WTC11 (cell line): ENCODE results near the gene USO1. TPM values are rescaled to one million over a fixed set of nuclear protein-coding genes. Genes with fewer than 3 reads are reported as not detected.

ENCODE experiments used
- ATAC-seq: fragments of 200-7000 bp; cut with Tn5 transposase; 2 replicates; pipeline ENCODE4 v1.10.0; 2021; ENCODE audit warnings: mild to moderate bottlenecking, moderate library complexity
- CTCF ChIA-PET: fragments of 300-600 bp; sonication (Branson Sonifier 250); formaldehyde crosslinking; loops from one replicate; lab custom pipeline; 2021; ENCODE audit warnings: antibody characterized with exemption; lab: Charles Lee
- POLR2A ChIA-PET: fragments of 350-600 bp; sonication (Branson Sonifier 250); formaldehyde crosslinking; loops from one replicate; lab custom pipeline; 2021; ENCODE audit warnings: antibody characterized with exemption; lab: Charles Lee
- DNase-seq: peaks from one replicate; pipeline ENCODE4 v3.0.0; 2021; ENCODE audit warnings: low spot score
- H3K27ac Mint-ChIP-seq: 2 replicates; pipeline ENCODE4 v1.8.0; 2021; ENCODE audit warnings: mixed read lengths
- H3K27me3 Mint-ChIP-seq: 2 replicates; pipeline ENCODE4 v1.8.0; 2021; ENCODE audit warnings: low read depth, mild to moderate bottlenecking, moderate library complexity, mixed read lengths
- H3K36me3 Mint-ChIP-seq: 2 replicates; pipeline ENCODE4 v1.8.0; 2021; ENCODE audit warnings: mixed read lengths
- H3K4me1 Mint-ChIP-seq: 2 replicates; pipeline ENCODE4 v1.8.0; 2022; ENCODE audit warnings: mixed read lengths
- H3K4me3 Mint-ChIP-seq: 2 replicates; pipeline ENCODE4 v1.8.0; 2021; ENCODE audit warnings: mild to moderate bottlenecking, moderate library complexity, mixed read lengths
- H3K9me3 Mint-ChIP-seq: 2 replicates; pipeline ENCODE4 v1.8.0; 2021; ENCODE audit warnings: mixed read lengths
- ATF1 ChIP-seq: sonication (generic); formaldehyde crosslinking; IDR thresholded peaks from 2 replicates; pipeline ENCODE4 v1.8.1; 2023; ENCODE audit warnings: mild to moderate bottlenecking, moderate library complexity, missing genetic modification reagents
- ATF2 ChIP-seq: sonication (generic); formaldehyde crosslinking; IDR thresholded peaks from 2 replicates; pipeline ENCODE4 v1.8.1; 2022; ENCODE audit warnings: low read depth, missing genetic modification reagents, borderline replicate concordance
- CTCF ChIP-seq: fragments of 200-600 bp; IDR thresholded peaks from 2 replicates; pipeline ENCODE4 v1.8.0; 2022; ENCODE audit warnings: antibody characterized with exemption
- E2F4 ChIP-seq: sonication (generic); formaldehyde crosslinking; IDR thresholded peaks from 2 replicates; pipeline ENCODE4 v1.8.1; 2022; ENCODE audit warnings: low read depth, mild to moderate bottlenecking, moderate library complexity, missing genetic modification reagents, borderline replicate concordance
- IRF1 ChIP-seq: sonication (generic); formaldehyde crosslinking; IDR thresholded peaks from 2 replicates; pipeline ENCODE4 v1.8.0; 2023; ENCODE audit warnings: missing genetic modification reagents
- NFATC4 ChIP-seq: fragments of 250-450 bp; sonication (Bioruptor Pico); IDR thresholded peaks from 2 replicates; pipeline ENCODE4 v1.9.0; 2021; ENCODE audit warnings: mild to moderate bottlenecking
- NFYB ChIP-seq: sonication (generic); formaldehyde crosslinking; conservative IDR thresholded peaks from 2 replicates; pipeline ENCODE4 v1.8.0; 2022; ENCODE audit warnings: low read depth, missing genetic modification reagents
- NR2C2 ChIP-seq: sonication (generic); formaldehyde crosslinking; IDR thresholded peaks from 2 replicates; pipeline ENCODE4 v1.8.0; 2022; ENCODE audit warnings: mild to moderate bottlenecking, missing genetic modification reagents
- SMAD4 ChIP-seq: sonication (generic); formaldehyde crosslinking; IDR thresholded peaks from 2 replicates; pipeline ENCODE4 v1.8.0; 2022; ENCODE audit warnings: mild to moderate bottlenecking, missing genetic modification reagents
- ZNF263 ChIP-seq: sonication (generic); formaldehyde crosslinking; IDR thresholded peaks from 2 replicates; pipeline ENCODE4 v1.8.1; 2022; ENCODE audit warnings: low read depth, mild to moderate bottlenecking, moderate library complexity, missing genetic modification reagents
- ZNF423 ChIP-seq: fragments of 250-450 bp; sonication (Bioruptor Pico); IDR thresholded peaks from 2 replicates; pipeline ENCODE4 v2.1.2; 2022; ENCODE audit warnings: mild to moderate bottlenecking, moderate library complexity
- total RNA-seq: library from RNA; stranded (reverse); gene quantifications from 3 replicates; pipeline ENCODE4 v1.2.3, GENCODE V29; 2021
- TF ChIP-seq, protein P1 (sequence below): fragments of 250-450 bp; sonication (Bioruptor Pico); conservative IDR thresholded peaks from 2 replicates; pipeline ENCODE4 v1.9.0; 2021; ENCODE audit warnings: mild to moderate bottlenecking
- TF ChIP-seq, protein P2 (sequence below): sonication (generic); formaldehyde crosslinking; IDR thresholded peaks from 2 replicates; pipeline ENCODE4 v1.8.1; 2023; ENCODE audit warnings: mild to moderate bottlenecking, moderate library complexity, missing genetic modification reagents
- TF ChIP-seq, protein P3 (sequence below): sonication (generic); formaldehyde crosslinking; conservative IDR thresholded peaks from 2 replicates; pipeline ENCODE4 v1.8.1; 2022; ENCODE audit warnings: mild to moderate bottlenecking, missing genetic modification reagents
- TF ChIP-seq, protein P4 (sequence below): fragments of 250-450 bp; sonication (Bioruptor Pico); IDR thresholded peaks from 2 replicates; pipeline ENCODE4 v1.8.0; 2021; ENCODE audit warnings: mild to moderate bottlenecking
- TF ChIP-seq, protein P5 (sequence below): sonication (generic); formaldehyde crosslinking; IDR thresholded peaks from 2 replicates; pipeline ENCODE4 v1.8.0; 2023; ENCODE audit warnings: mild to moderate bottlenecking, missing genetic modification reagents
- TF ChIP-seq, protein P6 (sequence below): fragments of 250-450 bp; sonication (Bioruptor Pico); IDR thresholded peaks from 2 replicates; pipeline ENCODE4 v1.9.0; 2021; ENCODE audit warnings: mild to moderate bottlenecking

The USO1 gene
- total RNA-seq, 1 experiment from 2014 or later = 162 TPM

- no peak for TF ChIP-seq NFYB (CRISPR knock-in tag)
- TF ChIP-seq ATF1 = no peak
- no peak for TF ChIP-seq E2F4 (CRISPR knock-in tag)
- TF ChIP-seq ZNF423 (CRISPR knock-in tag) = no peak
- TF ChIP-seq, protein P1, sequence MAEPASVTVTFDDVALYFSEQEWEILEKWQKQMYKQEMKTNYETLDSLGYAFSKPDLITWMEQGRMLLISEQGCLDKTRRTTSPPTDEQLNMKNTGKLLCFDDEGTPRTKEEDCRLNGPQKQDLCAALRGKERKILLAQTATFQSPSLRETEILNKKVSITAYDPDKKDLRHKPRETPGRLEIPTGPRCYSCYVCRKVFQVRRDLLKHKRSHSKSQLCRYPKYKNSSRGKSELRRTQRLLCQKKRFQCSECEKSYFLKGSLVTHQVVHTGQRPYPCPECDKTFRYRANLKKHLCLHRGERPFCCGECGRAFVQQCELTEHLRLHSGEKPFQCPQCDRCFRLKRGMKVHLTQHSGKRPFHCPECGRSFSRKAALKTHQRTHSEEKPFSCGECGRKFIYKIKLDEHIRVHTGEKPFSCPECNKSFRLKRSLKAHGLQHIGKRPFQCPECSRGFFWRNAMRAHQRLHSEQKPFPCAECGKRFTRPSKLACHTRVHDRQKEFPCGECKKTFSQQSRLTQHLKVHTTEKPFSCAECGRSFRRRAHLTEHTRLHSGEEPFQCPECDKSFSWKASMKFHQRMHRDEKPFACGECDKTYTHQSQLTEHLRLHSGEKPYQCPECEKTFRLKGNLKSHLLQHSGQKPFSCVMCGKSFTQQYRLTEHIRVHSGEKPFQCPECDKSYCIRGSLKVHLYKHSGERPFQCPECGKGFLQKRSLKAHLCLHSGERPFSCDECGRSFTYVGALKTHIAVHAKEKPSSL (CRISPR knock-in tag) = no peak
- TF ChIP-seq NFATC4 (CRISPR knock-in tag) = no peak
- no peak for TF ChIP-seq NR2C2 (CRISPR knock-in tag)
- TF ChIP-seq, protein P2, sequence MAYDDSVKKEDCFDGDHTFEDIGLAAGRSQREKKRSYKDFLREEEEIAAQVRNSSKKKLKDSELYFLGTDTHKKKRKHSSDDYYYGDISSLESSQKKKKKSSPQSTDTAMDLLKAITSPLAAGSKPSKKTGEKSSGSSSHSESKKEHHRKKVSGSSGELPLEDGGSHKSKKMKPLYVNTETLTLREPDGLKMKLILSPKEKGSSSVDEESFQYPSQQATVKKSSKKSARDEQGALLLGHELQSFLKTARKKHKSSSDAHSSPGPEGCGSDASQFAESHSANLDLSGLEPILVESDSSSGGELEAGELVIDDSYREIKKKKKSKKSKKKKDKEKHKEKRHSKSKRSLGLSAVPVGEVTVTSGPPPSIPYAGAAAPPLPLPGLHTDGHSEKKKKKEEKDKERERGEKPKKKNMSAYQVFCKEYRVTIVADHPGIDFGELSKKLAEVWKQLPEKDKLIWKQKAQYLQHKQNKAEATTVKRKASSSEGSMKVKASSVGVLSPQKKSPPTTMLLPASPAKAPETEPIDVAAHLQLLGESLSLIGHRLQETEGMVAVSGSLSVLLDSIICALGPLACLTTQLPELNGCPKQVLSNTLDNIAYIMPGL (CRISPR knock-in tag) = no peak
- no peak for TF ChIP-seq ATF2
- TF ChIP-seq, protein P3, sequence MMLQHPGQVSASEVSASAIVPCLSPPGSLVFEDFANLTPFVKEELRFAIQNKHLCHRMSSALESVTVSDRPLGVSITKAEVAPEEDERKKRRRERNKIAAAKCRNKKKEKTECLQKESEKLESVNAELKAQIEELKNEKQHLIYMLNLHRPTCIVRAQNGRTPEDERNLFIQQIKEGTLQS (CRISPR knock-in tag) = no peak
These were observed 2.7 kb downstream of the USO1 start (continued) for GRCh38 chr4:75727073-75727472.

DNA sequence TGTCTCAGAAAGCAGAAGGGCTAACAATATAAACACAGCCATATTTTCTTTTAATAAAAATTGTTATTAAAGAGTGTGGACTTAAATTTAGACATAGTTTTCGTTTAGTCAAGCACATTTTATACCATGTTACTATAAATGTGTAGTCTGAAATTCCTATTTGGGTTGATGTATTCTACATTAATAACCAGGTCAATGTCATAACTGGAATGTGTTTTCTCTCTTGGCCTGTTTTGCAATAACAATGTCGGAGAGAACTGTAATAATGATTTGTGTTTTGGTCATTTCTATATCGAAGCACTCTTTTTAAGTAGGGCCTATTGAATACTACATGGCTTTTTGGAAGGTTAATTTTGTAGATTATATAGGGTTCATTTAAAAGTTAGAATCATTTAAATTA, 5.5 kb downstream of the USO1 start:
- POLR2A ChIA-PET = no interaction called here
- H3K9me3 Mint-ChIP-seq = peaks cover 4% of the 10 kb centered on the region; the same call in 1 of the 2 replicates
- TF ChIP-seq IRF1 (CRISPR knock-in tag) (no peak), SMAD4 (CRISPR knock-in tag) (no peak), ZNF423 (CRISPR knock-in tag) (no peak), CTCF (no peak), NFATC4 (CRISPR knock-in tag) (no peak), ZNF263 (no peak), NR2C2 (CRISPR knock-in tag) (no peak)
- TF ChIP-seq, protein P4, sequence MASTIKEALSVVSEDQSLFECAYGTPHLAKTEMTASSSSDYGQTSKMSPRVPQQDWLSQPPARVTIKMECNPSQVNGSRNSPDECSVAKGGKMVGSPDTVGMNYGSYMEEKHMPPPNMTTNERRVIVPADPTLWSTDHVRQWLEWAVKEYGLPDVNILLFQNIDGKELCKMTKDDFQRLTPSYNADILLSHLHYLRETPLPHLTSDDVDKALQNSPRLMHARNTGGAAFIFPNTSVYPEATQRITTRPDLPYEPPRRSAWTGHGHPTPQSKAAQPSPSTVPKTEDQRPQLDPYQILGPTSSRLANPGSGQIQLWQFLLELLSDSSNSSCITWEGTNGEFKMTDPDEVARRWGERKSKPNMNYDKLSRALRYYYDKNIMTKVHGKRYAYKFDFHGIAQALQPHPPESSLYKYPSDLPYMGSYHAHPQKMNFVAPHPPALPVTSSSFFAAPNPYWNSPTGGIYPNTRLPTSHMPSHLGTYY (CRISPR knock-in tag) = no peak
- TF ChIP-seq, protein P1 (CRISPR knock-in tag) = no peak
- TF ChIP-seq, protein P5, sequence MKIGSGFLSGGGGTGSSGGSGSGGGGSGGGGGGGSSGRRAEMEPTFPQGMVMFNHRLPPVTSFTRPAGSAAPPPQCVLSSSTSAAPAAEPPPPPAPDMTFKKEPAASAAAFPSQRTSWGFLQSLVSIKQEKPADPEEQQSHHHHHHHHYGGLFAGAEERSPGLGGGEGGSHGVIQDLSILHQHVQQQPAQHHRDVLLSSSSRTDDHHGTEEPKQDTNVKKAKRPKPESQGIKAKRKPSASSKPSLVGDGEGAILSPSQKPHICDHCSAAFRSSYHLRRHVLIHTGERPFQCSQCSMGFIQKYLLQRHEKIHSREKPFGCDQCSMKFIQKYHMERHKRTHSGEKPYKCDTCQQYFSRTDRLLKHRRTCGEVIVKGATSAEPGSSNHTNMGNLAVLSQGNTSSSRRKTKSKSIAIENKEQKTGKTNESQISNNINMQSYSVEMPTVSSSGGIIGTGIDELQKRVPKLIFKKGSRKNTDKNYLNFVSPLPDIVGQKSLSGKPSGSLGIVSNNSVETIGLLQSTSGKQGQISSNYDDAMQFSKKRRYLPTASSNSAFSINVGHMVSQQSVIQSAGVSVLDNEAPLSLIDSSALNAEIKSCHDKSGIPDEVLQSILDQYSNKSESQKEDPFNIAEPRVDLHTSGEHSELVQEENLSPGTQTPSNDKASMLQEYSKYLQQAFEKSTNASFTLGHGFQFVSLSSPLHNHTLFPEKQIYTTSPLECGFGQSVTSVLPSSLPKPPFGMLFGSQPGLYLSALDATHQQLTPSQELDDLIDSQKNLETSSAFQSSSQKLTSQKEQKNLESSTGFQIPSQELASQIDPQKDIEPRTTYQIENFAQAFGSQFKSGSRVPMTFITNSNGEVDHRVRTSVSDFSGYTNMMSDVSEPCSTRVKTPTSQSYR = no peak
- TF ChIP-seq, protein P6, sequence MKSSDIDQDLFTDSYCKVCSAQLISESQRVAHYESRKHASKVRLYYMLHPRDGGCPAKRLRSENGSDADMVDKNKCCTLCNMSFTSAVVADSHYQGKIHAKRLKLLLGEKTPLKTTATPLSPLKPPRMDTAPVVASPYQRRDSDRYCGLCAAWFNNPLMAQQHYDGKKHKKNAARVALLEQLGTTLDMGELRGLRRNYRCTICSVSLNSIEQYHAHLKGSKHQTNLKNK = no peak
- H3K27me3 Mint-ChIP-seq = no peaks in the 10 kb centered on the region
- H3K4me1 Mint-ChIP-seq = peaks cover 30% of the 10 kb centered on the region
- ATAC-seq (no peak), DNase-seq (no peak)
- H3K27ac Mint-ChIP-seq = no peak overlapping the region
- H3K36me3 Mint-ChIP-seq = peaks cover 4% of the 10 kb centered on the region
- CTCF ChIA-PET = no interaction called here
- H3K4me3 Mint-ChIP-seq = no peak overlapping the region
